Thyroid gland (tissue), 4 donors: ENCODE measurements around the gene CCL15.

ENCODE experiments used
- POLR2A ChIP-seq, 2 donors: fragments of 450-650 bp; IDR thresholded peaks; one replicate each; pipeline ENCODE4 v1.6.1; 2017; ENCODE audit warnings: antibody characterized with exemption in 2 of 2, mild to moderate bottlenecking in 2 of 2, moderate library complexity in 1 of 2
- TF ChIP-seq, protein P1 (sequence below), 6 experiments: fragments of 200-600 bp in 3 of 6; fragments of 450-650 bp in 3 of 6; sonication (generic) in 3 of 6; IDR thresholded peaks; one replicate each; pipeline ENCODE4 v1.5.1; 2016 to 2019; ENCODE audit warnings: antibody characterized with exemption in 6 of 6, mild to moderate bottlenecking in 2 of 6, inconsistent platforms in 1 of 6, moderate library complexity in 1 of 6

DNA sequence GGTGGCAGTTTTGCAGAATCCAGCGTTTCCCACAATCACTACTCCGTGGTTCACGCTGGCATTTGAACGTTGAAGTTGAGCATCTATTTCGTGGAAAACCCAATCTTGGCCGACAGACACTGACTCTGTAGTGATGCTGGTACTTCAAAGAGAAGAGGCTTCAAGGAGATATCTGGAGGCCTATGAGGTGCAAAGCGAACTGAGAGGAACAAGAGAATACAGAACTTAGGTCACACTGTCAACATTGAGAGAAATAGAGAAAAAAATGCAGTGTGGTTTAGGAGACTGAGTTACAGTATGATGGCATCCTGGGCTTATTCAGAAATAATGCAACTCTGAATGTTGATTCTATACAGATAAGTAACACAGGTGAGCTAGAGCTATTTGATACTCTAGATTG, 36.1 kb downstream of the CCL15 start:
- TF ChIP-seq, protein P1, sequence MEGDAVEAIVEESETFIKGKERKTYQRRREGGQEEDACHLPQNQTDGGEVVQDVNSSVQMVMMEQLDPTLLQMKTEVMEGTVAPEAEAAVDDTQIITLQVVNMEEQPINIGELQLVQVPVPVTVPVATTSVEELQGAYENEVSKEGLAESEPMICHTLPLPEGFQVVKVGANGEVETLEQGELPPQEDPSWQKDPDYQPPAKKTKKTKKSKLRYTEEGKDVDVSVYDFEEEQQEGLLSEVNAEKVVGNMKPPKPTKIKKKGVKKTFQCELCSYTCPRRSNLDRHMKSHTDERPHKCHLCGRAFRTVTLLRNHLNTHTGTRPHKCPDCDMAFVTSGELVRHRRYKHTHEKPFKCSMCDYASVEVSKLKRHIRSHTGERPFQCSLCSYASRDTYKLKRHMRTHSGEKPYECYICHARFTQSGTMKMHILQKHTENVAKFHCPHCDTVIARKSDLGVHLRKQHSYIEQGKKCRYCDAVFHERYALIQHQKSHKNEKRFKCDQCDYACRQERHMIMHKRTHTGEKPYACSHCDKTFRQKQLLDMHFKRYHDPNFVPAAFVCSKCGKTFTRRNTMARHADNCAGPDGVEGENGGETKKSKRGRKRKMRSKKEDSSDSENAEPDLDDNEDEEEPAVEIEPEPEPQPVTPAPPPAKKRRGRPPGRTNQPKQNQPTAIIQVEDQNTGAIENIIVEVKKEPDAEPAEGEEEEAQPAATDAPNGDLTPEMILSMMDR (IDR thresholded peaks at IDR 0.05): no peak
- no peak for TF ChIP-seq POLR2A (IDR thresholded peaks at IDR 0.05)
